Globus pallidus (tissue), 1 donor: Measurements from ENCODE around the gene NANOGP8.
"Not testable (repeated sequence)": the region's sequence is repeated elsewhere in the genome, so short reads cannot be mapped to it uniquely, and the experiment has no call there.

Experiments used
- DNase-seq: peaks from one replicate; pipeline ENCODE4 v3.0.0-alpha.2; 2015; ENCODE audit warnings: low spot score

NANOGP8 gene

GRCh38 chr15:35092846-35093245, 7.8 kb upstream of the NANOGP8 start:
- no peak for DNase-seq

- DNase-seq: no peak
These were observed 7.2 kb upstream of the NANOGP8 start for GRCh38 chr15:35092311-35092710.

GRCh38 chr15:35090104-35090807, 5.2 kb upstream of the NANOGP8 start:
- no peak for DNase-seq

- no peak for DNase-seq
These were observed 4.5 kb upstream of the NANOGP8 start for GRCh38 chr15:35089551-35089950.

- no peak for DNase-seq
These were observed 3.2 kb upstream of the NANOGP8 start for GRCh38 chr15:35088329-35088728.

- no peak for DNase-seq
These were observed 2.7 kb upstream of the NANOGP8 start for GRCh38 chr15:35087759-35088158.

- not testable (repeated sequence) for DNase-seq
These were observed 2.4 kb downstream of the NANOGP8 start for GRCh38 chr15:35082371-35083348.

GRCh38 chr15:35081626-35082365, 3.3 kb downstream of the NANOGP8 start:
- DNase-seq: not testable (repeated sequence)

GRCh38 chr15:35080226-35080625, 4.9 kb downstream of the NANOGP8 start:
- DNase-seq: no peak

- peak; percentile 42 for DNase-seq
These were observed 6.7 kb downstream of the NANOGP8 start for GRCh38 chr15:35078221-35078915.

- DNase-seq: no peak
These were observed 14.0 kb downstream of the NANOGP8 start for GRCh38 chr15:35071106-35071505.

- no peak for DNase-seq
These were observed 16.1 kb downstream of the NANOGP8 start for GRCh38 chr15:35068846-35069475.

GRCh38 chr15:35067496-35068347, 17.4 kb downstream of the NANOGP8 start:
- no peak for DNase-seq

GRCh38 chr15:35066094-35066493, 19.0 kb downstream of the NANOGP8 start:
- no peak for DNase-seq

GRCh38 chr15:35064576-35065190, 20.4 kb downstream of the NANOGP8 start:
- DNase-seq: no peak

GRCh38 chr15:35062738-35063099, 22.4 kb downstream of the NANOGP8 start:
- no peak for DNase-seq

GRCh38 chr15:35061825-35062737, 23.0 kb downstream of the NANOGP8 start:
- no peak for DNase-seq

GRCh38 chr15:35061161-35061824, 23.8 kb downstream of the NANOGP8 start:
- DNase-seq: no peak
